Body of pancreas (tissue), 4 donors: ENCODE results near the gene AFDN.

ENCODE experiments used
- CTCF ChIP-seq, 7 experiments: fragments of 450-650 bp in 4 of 7; fragments of 200-600 bp in 3 of 7; sonication (generic) in 3 of 7; IDR thresholded peaks; one replicate each; pipeline ENCODE4 v1.5.1; 2016 to 2019; ENCODE audit warnings: antibody characterized with exemption in 7 of 7
- POLR2A ChIP-seq, 3 donors: fragments of 450-650 bp; IDR thresholded peaks; one replicate each; pipeline ENCODE4 v1.6.1; 2016; ENCODE audit warnings: antibody characterized with exemption in 3 of 3, mild to moderate bottlenecking in 2 of 3

- TF ChIP-seq CTCF (IDR thresholded peaks at IDR 0.05) (no peak), POLR2A (IDR thresholded peaks at IDR 0.05) (no peak)
Measured at GRCh38 chr6:168013250-168013915, 186.7 kb downstream of the AFDN start.
